OCI-LY7 (cell line): ENCODE data around the gene TMEM41B. TPM values are rescaled to one million over a fixed set of nuclear protein-coding genes. Genes with fewer than 3 reads are reported as not detected.

Experiments used
- BruUV-seq: library from RNA; stranded (reverse); fragments of 400-500 nt; replicated peaks from 2 replicates; lab custom pipeline; 2021; lab: Mats Ljungman, UMichigan
- CTCF ChIA-PET: fragments of 300-600 bp; sonication (Branson Sonifier 250); formaldehyde crosslinking; loops from one replicate; lab custom pipeline; 2022; ENCODE audit warnings: antibody characterized with exemption; ENCODE audit not compliant: unreplicated experiment; lab: Charles Lee
- POLR2A ChIA-PET: fragments of 300-600 bp; sonication (Branson Sonifier 250); formaldehyde crosslinking; loops from one replicate; lab custom pipeline; 2022; ENCODE audit warnings: antibody characterized with exemption; lab: Charles Lee
- DNase-seq: peaks from one replicate; pipeline ENCODE4 v3.0.0-alpha.2; 2015; ENCODE audit warnings: low spot score
- H2AFZ ChIP-seq: fragments of 200-600 bp; sonication (generic), shearing (Covaris generic); 2 replicates; pipeline ENCODE4 v1.6.1; 2014; ENCODE audit warnings: mild to moderate bottlenecking, antibody characterized with exemption, low read length, moderate library complexity
- H3K27ac ChIP-seq: fragments of 200-600 bp; sonication (generic); 2 replicates; pipeline ENCODE4 v1.5.1; 2014; ENCODE audit warnings: mixed run types, low read depth, mild to moderate bottlenecking, moderate library complexity, low read length, inconsistent platforms; ENCODE audit not compliant: poor library complexity, severe bottlenecking
- H3K36me3 ChIP-seq: fragments of 200-600 bp; sonication (generic); 2 replicates; pipeline ENCODE4 v1.6.1; 2014; ENCODE audit warnings: mild to moderate bottlenecking, antibody characterized with exemption, low read length, moderate library complexity, mixed read lengths; ENCODE audit not compliant: insufficient read depth
- H3K4me1 ChIP-seq: fragments of 200-600 bp; sonication (generic); 2 replicates; pipeline ENCODE4 v1.5.1; 2014; ENCODE audit warnings: mild to moderate bottlenecking, low read length; ENCODE audit not compliant: insufficient read depth, poor library complexity, severe bottlenecking
- H3K4me2 ChIP-seq: fragments of 200-600 bp; sonication (generic); 2 replicates; pipeline ENCODE4 v1.6.1; 2014; ENCODE audit warnings: mild to moderate bottlenecking, low read length
- H3K4me3 ChIP-seq: fragments of 200-600 bp; sonication (generic); 2 replicates; pipeline ENCODE4 v1.5.1; 2014; ENCODE audit warnings: mild to moderate bottlenecking, low read depth, low read length; ENCODE audit not compliant: poor library complexity, severe bottlenecking
- H3K79me2 ChIP-seq: fragments of 200-600 bp; sonication (generic); 2 replicates; pipeline ENCODE4 v1.6.1; 2016; ENCODE audit warnings: low read depth, mild to moderate bottlenecking, low read length, moderate library complexity, mixed read lengths; ENCODE audit not compliant: insufficient read depth
- H3K9me2 ChIP-seq: fragments of 200-600 bp; sonication (generic); 2 replicates; pipeline ENCODE4 v1.6.1; 2016; ENCODE audit warnings: mild to moderate bottlenecking, low read length, mixed read lengths; ENCODE audit not compliant: insufficient read depth
- H3K9me3 ChIP-seq: fragments of 200-600 bp; sonication (generic); 2 replicates; pipeline ENCODE4 v1.6.1; 2014; ENCODE audit warnings: mild to moderate bottlenecking, mixed run types, low read length, mixed read lengths
- H4K20me1 ChIP-seq: fragments of 200-600 bp; sonication (generic); 2 replicates; pipeline ENCODE4 v1.6.1; 2014; ENCODE audit warnings: mild to moderate bottlenecking, antibody characterized with exemption, low read length, moderate library complexity, mixed read lengths; ENCODE audit not compliant: insufficient read depth
- EZH2phosphoT487 ChIP-seq: fragments of 200-600 bp; sonication (generic); IDR thresholded peaks from 2 replicates; pipeline ENCODE4 v1.6.1; 2018; ENCODE audit warnings: low read depth, borderline replicate concordance, mild to moderate bottlenecking, mixed run types, antibody characterized with exemption, low read length, moderate library complexity, mixed read lengths
- intact Hi-C: fragments of 100-400 bp; cut with micrococcal nuclease; formaldehyde crosslinking; loops from one replicate; pipeline ENCODE4 v1.10.0; 2022; ENCODE audit not compliant: unreplicated experiment
- total RNA-seq, 2 experiments: library from RNA; depleted of rRNA in 1 of 2; stranded (reverse); fragments of >200 nt in 1 of 2; shearing (Covaris generic) in 1 of 2; gene quantifications; 2 replicates each; pipeline ENCODE4 v1.2.3, GENCODE V29; 2014 to 2022
- TF ChIP-seq, protein P1 (sequence below): fragments of 200-600 bp; sonication (generic); conservative IDR thresholded peaks from 2 replicates; pipeline ENCODE4 v1.5.1; 2014; ENCODE audit warnings: mild to moderate bottlenecking, antibody characterized with exemption, low read length, moderate library complexity, mixed read lengths

TMEM41B gene
- total RNA-seq, 2 experiments from 2014 or later: 44.3 to 46.9 TPM

DNA sequence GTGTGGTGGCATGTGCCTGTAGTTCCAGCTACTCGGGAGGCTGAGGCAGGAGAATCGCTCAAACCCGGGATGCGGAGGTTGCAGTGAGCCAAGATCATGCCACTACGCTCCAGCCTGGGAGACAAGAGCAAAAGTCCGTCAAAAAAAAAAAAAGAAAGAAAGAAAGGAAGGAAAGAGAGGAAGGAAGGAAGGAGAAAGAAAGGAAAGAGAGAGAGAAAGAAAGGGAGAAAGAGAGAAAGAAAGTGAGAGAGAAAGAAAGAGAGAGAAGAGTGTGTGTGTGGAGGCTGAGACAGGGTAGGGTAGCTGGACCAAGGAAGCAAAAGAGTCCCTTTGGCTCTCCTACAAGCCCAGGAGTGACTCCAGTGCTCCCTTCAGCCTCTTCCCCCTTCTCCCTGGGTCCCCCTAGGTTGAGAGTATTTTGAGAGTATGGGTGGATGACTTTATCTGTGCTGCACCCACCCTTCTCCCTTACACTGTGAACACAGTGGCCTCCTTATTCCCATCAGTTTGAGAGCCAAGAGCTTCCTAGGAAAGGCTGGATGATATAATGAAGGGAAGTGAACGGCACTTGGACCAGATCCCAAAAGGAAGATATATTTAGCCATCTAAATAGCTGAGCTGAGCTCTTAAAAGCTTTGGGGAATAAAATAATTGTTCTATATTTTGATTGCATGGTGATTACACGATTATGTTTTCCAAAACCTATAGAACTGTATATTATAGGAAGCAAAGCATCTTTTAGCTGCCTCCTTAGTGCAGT, 39.7 kb downstream of the TMEM41B start:
- intact Hi-C loops: no loop called here
- CTCF ChIA-PET: no interaction called here
- no TSS peak for BruUV-seq

DNA sequence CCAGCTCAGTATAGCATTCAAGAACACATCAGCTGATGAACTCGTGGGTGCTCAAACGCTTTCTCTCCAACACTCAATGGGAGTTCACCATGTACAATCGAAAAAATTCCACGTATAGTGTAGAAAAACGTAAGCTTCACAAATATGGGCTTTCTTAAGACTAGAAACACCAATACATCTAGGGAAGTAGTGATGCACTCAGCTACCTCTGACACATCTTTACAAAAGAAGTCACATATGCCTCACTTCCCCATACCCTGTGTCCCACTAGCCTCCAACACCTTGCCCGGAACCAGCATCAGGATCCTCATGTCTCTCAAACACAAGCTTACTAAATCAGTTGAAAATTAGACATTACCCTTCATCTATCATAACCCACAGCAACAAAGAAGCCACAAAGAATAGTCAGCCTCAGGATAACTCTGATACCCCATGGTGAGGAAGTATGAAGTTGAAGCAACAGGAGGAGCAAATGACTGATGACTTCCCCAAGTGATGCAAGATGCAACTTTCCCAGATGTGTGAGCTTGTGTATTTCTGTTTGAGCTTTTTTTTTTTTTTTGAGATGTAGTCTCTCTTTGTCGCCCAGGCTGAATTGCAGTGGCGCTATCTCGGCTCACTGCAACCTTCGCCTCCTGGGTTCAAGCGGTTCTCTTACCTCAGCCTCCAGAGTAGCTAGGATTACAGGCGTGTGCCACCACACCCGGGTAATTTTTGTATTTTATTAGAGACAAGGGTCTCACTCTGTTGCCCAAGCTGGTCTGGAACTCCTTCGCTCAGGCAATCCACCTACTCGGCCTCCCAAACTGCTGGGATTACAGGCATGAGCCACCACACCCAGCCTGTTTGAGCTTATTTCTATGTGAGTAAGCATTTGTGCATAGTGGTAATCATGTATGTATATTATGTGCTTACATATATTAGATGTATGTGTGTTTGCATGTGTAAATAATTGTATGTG, 40.7 kb downstream of the TMEM41B start:
- no peak for TF ChIP-seq EZH2phosphoT487
- TF ChIP-seq, protein P1, sequence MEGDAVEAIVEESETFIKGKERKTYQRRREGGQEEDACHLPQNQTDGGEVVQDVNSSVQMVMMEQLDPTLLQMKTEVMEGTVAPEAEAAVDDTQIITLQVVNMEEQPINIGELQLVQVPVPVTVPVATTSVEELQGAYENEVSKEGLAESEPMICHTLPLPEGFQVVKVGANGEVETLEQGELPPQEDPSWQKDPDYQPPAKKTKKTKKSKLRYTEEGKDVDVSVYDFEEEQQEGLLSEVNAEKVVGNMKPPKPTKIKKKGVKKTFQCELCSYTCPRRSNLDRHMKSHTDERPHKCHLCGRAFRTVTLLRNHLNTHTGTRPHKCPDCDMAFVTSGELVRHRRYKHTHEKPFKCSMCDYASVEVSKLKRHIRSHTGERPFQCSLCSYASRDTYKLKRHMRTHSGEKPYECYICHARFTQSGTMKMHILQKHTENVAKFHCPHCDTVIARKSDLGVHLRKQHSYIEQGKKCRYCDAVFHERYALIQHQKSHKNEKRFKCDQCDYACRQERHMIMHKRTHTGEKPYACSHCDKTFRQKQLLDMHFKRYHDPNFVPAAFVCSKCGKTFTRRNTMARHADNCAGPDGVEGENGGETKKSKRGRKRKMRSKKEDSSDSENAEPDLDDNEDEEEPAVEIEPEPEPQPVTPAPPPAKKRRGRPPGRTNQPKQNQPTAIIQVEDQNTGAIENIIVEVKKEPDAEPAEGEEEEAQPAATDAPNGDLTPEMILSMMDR: no peak
- intact Hi-C loops: no loop called here
- no peak for DNase-seq
- ChIA-PET POLR2A (interaction anchor here (0.6 to 1.3 kb wide), 6 partner anchors 10 to 245 kb away, joined by 3 to 4 read pairs (median 4); no protein-coding TSS in a partner anchor), CTCF (interaction anchor here (0.6 kb wide), 1 partner anchor 69 kb away, joined by 3 read pairs; no protein-coding TSS in a partner anchor)
- Histone ChIP-seq H3K9me3 (no peaks in the 10 kb centered on the region), H2AFZ (no peak overlapping the region), H3K4me3 (no peak overlapping the region), H3K4me2 (no peak overlapping the region), H3K79me2 (no peaks in the 10 kb centered on the region), H3K36me3 (no peaks in the 10 kb centered on the region), H3K4me1 (no peaks in the 10 kb centered on the region), H4K20me1 (no peaks in the 10 kb centered on the region), H3K27ac (no peak overlapping the region), H3K9me2 (no peaks in the 10 kb centered on the region)
- no TSS peak for BruUV-seq

More for the DNA sequence above, 39.7 kb downstream of the TMEM41B start:
- no peak overlapping the region for H3K4me3 ChIP-seq
- H3K4me2 ChIP-seq: no peak overlapping the region
- no peak overlapping the region for H3K27ac ChIP-seq
- TF ChIP-seq EZH2phosphoT487: no peak
- TF ChIP-seq, protein P1: no peak
- H3K9me3 ChIP-seq: no peaks in the 10 kb centered on the region
- H3K79me2 ChIP-seq: no peaks in the 10 kb centered on the region
- no peak for DNase-seq
- no peak overlapping the region for H2AFZ ChIP-seq
- POLR2A ChIA-PET: interaction anchor here (0.6 kb wide), 3 partner anchors 11 to 232 kb away, joined by 3 to 4 read pairs (median 3); no protein-coding TSS in a partner anchor
- H3K36me3 ChIP-seq: no peaks in the 10 kb centered on the region; the same call in 1 of the 2 replicates
- no peaks in the 10 kb centered on the region for H3K4me1 ChIP-seq
- no peaks in the 10 kb centered on the region for H4K20me1 ChIP-seq
- H3K9me2 ChIP-seq: no peaks in the 10 kb centered on the region
